Panc1 (cell line): ENCODE results near the gene MFAP4. TPM values are rescaled to one million over a fixed set of nuclear protein-coding genes. Genes with fewer than 3 reads are reported as not detected.

Experiments used
- ATAC-seq: fragments of 200-7000 bp; cut with Tn5 transposase; 2 replicates; pipeline ENCODE4 v1.9.1; 2020; ENCODE audit warnings: mild to moderate bottlenecking, moderate library complexity
- BruUV-seq: library from RNA; stranded (reverse); fragments of 400-500 nt; replicated peaks from 2 replicates; lab custom pipeline; 2021; lab: Mats Ljungman, UMichigan
- CTCF ChIA-PET: fragments of 300-600 bp; sonication (Branson Sonifier 250); formaldehyde crosslinking; loops from one replicate; lab custom pipeline; 2022; ENCODE audit warnings: antibody characterized with exemption; lab: Charles Lee
- POLR2A ChIA-PET: fragments of 300-600 bp; sonication (Branson Sonifier 250); formaldehyde crosslinking; loops from one replicate; lab custom pipeline; 2022; ENCODE audit warnings: antibody characterized with exemption; lab: Charles Lee
- DNase-seq: peaks from one replicate; pipeline ENCODE4 v3.0.0-alpha.2; 2010; ENCODE audit warnings: low read depth, low spot score
- H3K27ac ChIP-seq: 2 replicates; pipeline ENCODE4 v1.5.1; 2011; ENCODE audit warnings: mild to moderate bottlenecking, low read length, inconsistent platforms
- H3K27me3 ChIP-seq: fragments of 200-500 bp; sonication (Bioruptor generic); 2 replicates; pipeline ENCODE4 v1.6.0; 2014; ENCODE audit warnings: low read length, inconsistent platforms; ENCODE audit not compliant: control insufficient read depth, insufficient read depth
- H3K36me3 ChIP-seq: fragments of 200-500 bp; sonication (Bioruptor generic); 2 replicates; pipeline ENCODE4 v1.5.1; 2014; ENCODE audit warnings: inconsistent platforms, mild to moderate bottlenecking, low read length, moderate library complexity; ENCODE audit not compliant: control insufficient read depth, insufficient read depth
- H3K4me1 ChIP-seq: 2 replicates; pipeline ENCODE4 v1.5.1; 2011; ENCODE audit warnings: inconsistent platforms, mild to moderate bottlenecking, low read length, moderate library complexity; ENCODE audit not compliant: control insufficient read depth, insufficient read depth
- H3K4me3 ChIP-seq, 2 experiments: 2 replicates each; pipeline ENCODE4 v1.5.1; 2011 to 2012; ENCODE audit warnings: low read depth in 2 of 2, low read length in 2 of 2, mild to moderate bottlenecking in 2 of 2, inconsistent platforms in 1 of 2, moderate library complexity in 1 of 2
- H3K9me3 ChIP-seq: fragments of 200-500 bp; sonication (Bioruptor generic); 2 replicates; pipeline ENCODE4 v1.5.1; 2014; ENCODE audit warnings: low read depth, mild to moderate bottlenecking, inconsistent platforms, low read length, moderate library complexity; ENCODE audit not compliant: control insufficient read depth, insufficient read depth
- CTCF ChIP-seq: fragments of 450-650 bp; IDR thresholded peaks from 2 replicates; pipeline ENCODE4 v1.5.1; 2017; ENCODE audit warnings: mild to moderate bottlenecking
- POLR2AphosphoS5 ChIP-seq: IDR thresholded peaks from 2 replicates; pipeline ENCODE4 v1.6.1; 2012; ENCODE audit warnings: mild to moderate bottlenecking, low read depth, low read length, moderate library complexity
- REST ChIP-seq, 2 experiments: IDR thresholded peaks; 2 replicates each; pipeline ENCODE4 v1.6.1; 2011 to 2012; ENCODE audit warnings: low read depth in 2 of 2, control low read depth in 1 of 2, low read length in 1 of 2, mild to moderate bottlenecking in 1 of 2, moderate library complexity in 1 of 2; ENCODE audit not compliant: insufficient read depth in 1 of 2
- SIN3A ChIP-seq: IDR thresholded peaks from 2 replicates; pipeline ENCODE4 v1.6.1; 2012; ENCODE audit warnings: low read depth, mild to moderate bottlenecking, low read length, moderate library complexity, borderline replicate concordance; ENCODE audit not compliant: insufficient read depth
- TCF7L2 ChIP-seq: IDR thresholded peaks from 2 replicates; pipeline ENCODE4 v1.6.1; 2011; ENCODE audit warnings: mild to moderate bottlenecking, low read depth, low read length, inconsistent platforms
- in situ Hi-C: cut with HindIII; loops from 2 replicates; pipeline ENCODE4 v1.10.0; 2016; ENCODE audit warnings: low sequenced_read_pairs, low pct_unique_long_range_greater_than_20kb
- intact Hi-C: fragments of 100-400 bp; cut with micrococcal nuclease; formaldehyde crosslinking; loops from one replicate; pipeline ENCODE4 v1.10.0; 2022; ENCODE audit not compliant: unreplicated experiment
- total RNA-seq: library from RNA; stranded (reverse); gene quantifications from one replicate; pipeline ENCODE4 v1.2.1, GENCODE V29; 2021; ENCODE audit not compliant: unreplicated experiment

Gene MFAP4
- total RNA-seq, 1 experiment from 2014 or later, result 0.92 TPM

GRCh38 chr17:19411631-19412030, 24.6 kb upstream of the MFAP4 start:
- no peak overlapping the region; a peak in 1 of 4 replicates for H3K4me3 ChIP-seq
- CTCF ChIA-PET, result no interaction called here
- no peaks in the 10 kb centered on the region for H3K27me3 ChIP-seq
- H3K27ac ChIP-seq, result no peak overlapping the region
- TF ChIP-seq SIN3A (no peak), POLR2AphosphoS5 (no peak), CTCF (no peak), TCF7L2 (no peak), REST (IDR thresholded peaks at IDR 0.05; ENCODE audit: insufficient read depth in 1 of 2, low read depth in 2 of 2, low read length in 1 of 2) (no peak)
- intact Hi-C loops, result no loop called here
- DNase-seq (no peak), ATAC-seq (no peak)
- POLR2A ChIA-PET, result interaction anchor here (0.6 kb wide), 3 partner anchors 119 to 1233 kb away, joined by 5 to 8 read pairs (median 5); no protein-coding TSS in a partner anchor
- no peaks in the 10 kb centered on the region for H3K36me3 ChIP-seq
- no peaks in the 10 kb centered on the region for H3K9me3 ChIP-seq
- no TSS peak for BruUV-seq
- no peaks in the 10 kb centered on the region for H3K4me1 ChIP-seq
- in situ Hi-C loops, result no loop called here

- peak within 1 kb of the TSS in 1 of 2 experiments; percentile 9; a peak in 1 of 4 replicates for H3K4me3 ChIP-seq
- no peak within 1 kb of the TSS for H3K27ac ChIP-seq
- no peaks in the 10 kb centered on the region for H3K4me1 ChIP-seq
- in situ Hi-C loops, result no loop called here
- H3K9me3 ChIP-seq, result no peaks in the 10 kb centered on the region
- no TSS peak for BruUV-seq
- intact Hi-C loops, result no loop called here
- CTCF ChIA-PET, result no interaction called here
- no peaks in the 10 kb centered on the region for H3K27me3 ChIP-seq
- DNase-seq, result no peak
- ATAC-seq, result no peak
- POLR2A ChIA-PET, result interaction anchor here (0.6 kb wide), 3 partner anchors 119 to 1233 kb away, joined by 5 to 8 read pairs (median 5); no protein-coding TSS in a partner anchor
- TF ChIP-seq REST (IDR thresholded peaks at IDR 0.05; ENCODE audit: insufficient read depth in 1 of 2, low read depth in 2 of 2, low read length in 1 of 2) (no peak), TCF7L2 (no peak), POLR2AphosphoS5 (no peak), SIN3A (no peak), CTCF (no peak)
- H3K36me3 ChIP-seq, result no peaks in the 10 kb centered on the region
Observed at GRCh38 chr17:19410875-19411620, 24.1 kb upstream of the MFAP4 start, which contains the start of gene RNF112. Gene RNF112 (plus strand): TSS chr17:19411232. CDS start chr17:19411409, 177 bp downstream.
